C4-2B (cell line): ENCODE data around the gene NSD1.
"Not testable (repeated sequence)": the region's sequence is repeated elsewhere in the genome, so short reads cannot be mapped to it uniquely, and the experiment has no call there.

Experiments
- H3K27ac ChIP-seq: fragments of 450-650 bp; 2 replicates; pipeline ENCODE4 v1.5.1; 2017
- ZFX ChIP-seq: fragments of 450-650 bp; IDR thresholded peaks from 2 replicates; pipeline ENCODE4 v1.6.1; 2017
- TF ChIP-seq, protein P1 (sequence below): fragments of 450-650 bp; conservative IDR thresholded peaks from 2 replicates; pipeline ENCODE4 v1.5.1; 2017; ENCODE audit warnings: mild to moderate bottlenecking

NSD1 gene

DNA sequence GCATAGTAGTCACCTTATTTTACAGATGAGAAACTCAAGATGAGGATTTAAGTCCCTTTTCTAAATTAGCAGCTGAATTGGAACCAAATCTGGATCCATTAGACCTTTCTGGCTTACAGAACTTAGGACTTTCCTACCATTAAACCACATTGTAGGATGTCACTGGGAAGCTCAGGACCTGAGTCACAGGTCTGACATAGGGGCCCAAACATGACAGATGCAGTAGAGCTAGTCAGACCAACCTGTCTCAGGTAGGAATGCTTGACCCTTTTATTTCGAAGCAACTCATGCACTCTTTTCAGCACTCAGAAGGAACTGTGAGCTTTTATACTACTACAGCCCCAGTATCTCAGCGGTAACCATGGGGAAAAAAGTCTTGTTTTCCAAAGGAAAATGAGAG, 167.4 kb downstream of the NSD1 start:
- peak overlapping the region; percentile 92 for H3K27ac ChIP-seq
- TF ChIP-seq, protein P1, sequence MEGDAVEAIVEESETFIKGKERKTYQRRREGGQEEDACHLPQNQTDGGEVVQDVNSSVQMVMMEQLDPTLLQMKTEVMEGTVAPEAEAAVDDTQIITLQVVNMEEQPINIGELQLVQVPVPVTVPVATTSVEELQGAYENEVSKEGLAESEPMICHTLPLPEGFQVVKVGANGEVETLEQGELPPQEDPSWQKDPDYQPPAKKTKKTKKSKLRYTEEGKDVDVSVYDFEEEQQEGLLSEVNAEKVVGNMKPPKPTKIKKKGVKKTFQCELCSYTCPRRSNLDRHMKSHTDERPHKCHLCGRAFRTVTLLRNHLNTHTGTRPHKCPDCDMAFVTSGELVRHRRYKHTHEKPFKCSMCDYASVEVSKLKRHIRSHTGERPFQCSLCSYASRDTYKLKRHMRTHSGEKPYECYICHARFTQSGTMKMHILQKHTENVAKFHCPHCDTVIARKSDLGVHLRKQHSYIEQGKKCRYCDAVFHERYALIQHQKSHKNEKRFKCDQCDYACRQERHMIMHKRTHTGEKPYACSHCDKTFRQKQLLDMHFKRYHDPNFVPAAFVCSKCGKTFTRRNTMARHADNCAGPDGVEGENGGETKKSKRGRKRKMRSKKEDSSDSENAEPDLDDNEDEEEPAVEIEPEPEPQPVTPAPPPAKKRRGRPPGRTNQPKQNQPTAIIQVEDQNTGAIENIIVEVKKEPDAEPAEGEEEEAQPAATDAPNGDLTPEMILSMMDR: no peak
- TF ChIP-seq ZFX: no peak

DNA sequence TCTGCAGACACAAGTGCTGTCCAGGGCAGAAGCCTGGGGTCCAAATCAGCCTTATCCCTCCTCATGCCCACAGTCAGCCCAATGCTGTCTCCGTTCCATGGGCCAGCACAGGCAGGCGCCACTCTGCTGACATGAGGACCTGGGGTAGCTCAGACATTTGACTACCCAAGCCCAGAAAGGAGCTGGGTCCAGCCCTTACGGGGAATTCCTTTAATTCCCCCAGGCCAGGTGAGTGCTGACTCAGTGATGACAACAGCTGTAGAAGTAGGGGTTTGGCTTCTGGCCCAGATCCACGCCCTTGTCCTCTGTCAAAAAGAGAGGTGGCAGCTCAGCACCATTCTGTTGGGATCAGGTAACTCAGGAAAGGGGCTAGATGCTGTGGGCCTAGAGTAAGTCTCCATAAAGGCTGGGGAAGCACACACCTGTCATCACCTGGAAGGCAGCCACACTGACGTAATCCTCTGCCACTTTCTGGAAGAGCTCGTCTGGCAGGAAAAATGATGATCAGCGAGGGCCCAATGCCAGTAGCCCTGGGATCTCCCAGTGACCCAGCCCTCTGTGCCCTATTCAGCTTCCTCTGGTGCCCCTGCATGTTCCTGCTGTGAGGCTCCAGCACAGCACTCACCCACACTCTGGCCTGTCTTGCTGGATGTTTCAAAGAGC, 168.1 kb downstream of the NSD1 start:
- TF ChIP-seq ZFX: no peak
- TF ChIP-seq, protein P1: no peak
- peak overlapping the region; percentile 92 for H3K27ac ChIP-seq

DNA sequence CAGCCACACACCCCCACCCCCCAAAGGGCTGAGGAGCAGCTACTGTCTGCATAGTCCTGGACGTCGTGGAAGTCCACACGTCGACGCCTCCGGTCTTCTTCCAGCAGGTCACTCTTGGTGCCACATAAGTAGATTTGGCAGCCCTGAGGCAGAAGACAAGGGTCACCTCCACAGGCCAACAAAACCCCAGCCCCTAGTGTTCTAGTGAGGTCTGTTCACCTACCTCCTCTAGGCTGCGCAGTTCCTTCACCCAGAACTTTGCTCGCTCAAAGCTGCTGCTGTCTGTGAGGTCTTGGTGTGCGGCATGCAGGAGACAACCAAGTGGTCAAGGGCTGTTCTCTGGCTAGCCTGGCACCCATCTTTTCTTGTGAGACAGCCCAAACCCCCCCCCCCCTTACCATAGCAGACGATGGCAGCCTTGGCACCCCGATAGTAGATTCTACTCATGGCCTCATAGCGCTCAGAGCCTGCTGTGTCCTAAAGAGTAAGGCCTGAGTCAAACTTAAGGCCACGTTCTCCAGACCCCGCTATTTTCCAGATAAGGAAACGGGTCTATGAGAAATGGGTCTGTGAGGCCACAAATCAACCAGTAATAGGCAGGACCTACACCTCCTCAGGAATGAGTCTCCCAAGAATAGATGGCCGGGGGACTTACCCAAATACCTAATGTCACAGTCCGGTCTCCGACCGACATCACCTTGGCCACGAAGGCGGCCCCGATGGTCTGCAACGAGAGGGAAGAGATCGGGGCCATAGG, 169.0 kb downstream of the NSD1 start:
- TF ChIP-seq ZFX: no peak
- TF ChIP-seq, protein P1: no peak
- peak overlapping the region; percentile 92 for H3K27ac ChIP-seq

DNA sequence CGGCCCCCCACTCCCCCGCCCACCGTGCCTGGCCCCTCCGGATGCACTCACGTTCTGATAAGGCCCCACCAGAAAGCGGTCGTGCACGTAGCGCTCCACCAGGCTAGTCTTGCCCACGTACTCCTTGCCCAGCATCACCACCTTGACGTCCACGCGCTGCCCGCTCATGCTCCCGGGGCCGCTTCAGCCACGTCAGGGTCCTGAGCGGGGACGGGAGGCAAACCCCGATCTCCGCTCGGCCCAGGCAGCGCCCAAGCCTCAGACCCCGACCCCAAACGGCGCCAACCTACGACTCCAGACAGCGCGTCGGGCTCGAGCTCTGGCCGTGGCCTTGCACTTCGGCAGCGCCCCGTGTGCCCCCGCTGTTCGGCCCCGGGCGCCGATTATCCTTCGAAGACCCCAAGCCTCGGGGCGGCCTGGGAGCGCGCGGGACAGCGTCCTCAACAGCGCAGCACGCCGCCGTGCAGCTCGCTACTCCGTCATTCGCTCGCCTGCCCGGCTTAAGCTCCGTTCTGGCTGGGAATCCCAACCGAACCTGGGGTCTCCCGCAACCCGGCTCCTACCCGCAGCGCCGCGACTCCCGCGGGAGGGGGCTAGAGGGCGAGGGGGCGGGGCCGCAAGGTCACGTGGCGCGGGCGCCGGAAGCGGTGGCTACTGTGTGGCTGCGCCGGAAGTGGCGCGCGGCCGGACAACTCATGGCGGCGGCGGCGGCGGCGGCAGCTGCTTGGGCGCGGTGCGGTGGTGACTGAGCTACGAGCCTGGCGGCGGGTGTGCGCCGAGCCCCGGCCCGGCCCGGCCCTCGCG, 169.8 kb downstream of the NSD1 start, which contains the start of the genes PRELID1 and RAB24:
Gene PRELID1, plus strand, starts transcription at position 679 of the 804 bp plus-strand sequence. CDS start 187 bp downstream, outside the sequence.
Gene RAB24, minus strand, starts transcription at position 599 of the 804 bp plus-strand sequence. Its CDS starts 431 bp downstream, at position 168.
- peak within 1 kb of the TSS; percentile 92 for H3K27ac ChIP-seq
- TF ChIP-seq ZFX: no peak
- TF ChIP-seq, protein P1: peak; percentile 71

DNA sequence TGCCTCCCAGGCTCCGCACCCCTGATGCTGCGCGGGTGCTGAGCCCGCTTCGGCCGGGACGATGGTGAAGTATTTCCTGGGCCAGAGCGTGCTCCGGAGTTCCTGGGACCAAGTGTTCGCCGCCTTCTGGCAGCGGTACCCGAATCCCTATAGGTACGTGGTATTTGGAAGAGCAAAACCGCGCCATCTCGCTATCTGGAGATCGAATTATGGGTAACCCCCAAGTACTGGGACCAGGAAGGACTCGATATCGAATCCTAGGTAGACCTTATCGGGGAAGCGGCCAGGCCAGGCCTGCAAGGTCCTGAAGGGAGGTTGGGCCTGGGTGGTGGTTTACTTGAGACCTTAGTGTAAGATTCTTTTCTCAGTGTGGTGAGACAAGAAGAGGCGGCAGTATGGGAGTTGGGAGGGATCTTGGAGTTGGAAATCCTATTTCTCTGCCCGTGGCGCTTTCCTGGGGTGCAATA, 170.4 kb downstream of the NSD1 start:
- H3K27ac ChIP-seq: peak overlapping the region; percentile 92
- TF ChIP-seq ZFX: peak; percentile 80
- TF ChIP-seq, protein P1: no peak

DNA sequence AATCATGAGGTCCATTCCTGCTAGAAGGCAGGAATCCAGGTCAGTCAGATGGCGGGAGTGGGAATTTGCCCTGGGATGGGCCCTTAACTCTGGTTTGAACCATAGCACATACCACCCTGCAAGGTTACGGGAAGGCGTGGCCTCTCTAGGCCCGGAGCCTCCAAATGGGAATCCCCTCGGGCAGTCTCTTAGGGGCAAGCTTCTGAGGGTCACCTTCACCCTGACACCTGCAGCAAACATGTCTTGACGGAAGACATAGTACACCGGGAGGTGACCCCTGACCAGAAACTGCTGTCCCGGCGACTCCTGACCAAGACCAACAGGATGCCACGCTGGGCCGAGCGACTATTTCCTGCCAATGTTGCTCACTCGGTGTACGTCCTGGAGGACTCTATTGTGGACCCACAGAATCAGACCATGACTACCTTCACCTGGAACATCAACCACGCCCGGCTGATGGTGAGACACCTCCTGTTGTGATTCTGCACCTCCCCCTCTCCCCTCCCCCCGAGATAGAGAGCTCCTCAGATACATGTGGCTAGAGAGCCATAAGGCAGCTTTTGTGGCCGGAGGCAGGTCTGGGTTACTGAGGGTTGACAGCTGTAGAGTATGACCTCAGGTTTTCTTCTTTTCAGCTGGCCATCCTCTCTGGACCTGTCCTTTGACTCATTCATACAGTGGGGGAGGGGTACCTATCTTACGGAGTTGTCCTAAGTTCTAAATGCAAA, 171.0 kb downstream of the NSD1 start:
- TF ChIP-seq, protein P1: no peak
- no peak for TF ChIP-seq ZFX
- peak overlapping the region; percentile 92 for H3K27ac ChIP-seq

DNA sequence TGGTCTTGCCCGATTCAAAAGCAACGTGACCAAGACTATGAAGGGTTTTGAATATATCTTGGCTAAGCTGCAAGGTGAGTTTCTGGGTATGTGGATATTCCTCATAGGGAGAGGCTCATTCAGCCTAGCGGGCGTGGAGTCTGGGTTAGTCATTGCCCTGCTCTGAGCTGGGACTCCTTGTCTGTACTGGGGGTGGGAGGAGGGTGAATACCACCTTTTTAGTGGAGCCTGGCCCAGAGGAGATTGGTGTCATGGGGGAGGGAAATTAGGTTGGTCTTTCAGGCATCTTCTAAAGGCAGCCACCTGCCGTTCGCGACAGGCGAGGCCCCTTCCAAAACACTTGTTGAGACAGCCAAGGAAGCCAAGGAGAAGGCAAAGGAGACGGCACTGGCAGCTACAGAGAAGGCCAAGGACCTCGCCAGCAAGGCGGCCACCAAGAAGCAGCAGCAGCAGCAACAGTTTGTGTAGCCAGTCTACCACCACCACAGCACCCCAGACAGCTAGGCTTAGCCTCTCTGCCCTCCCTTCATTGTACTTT, 172.6 kb downstream of the NSD1 start:
- H3K27ac ChIP-seq: not testable (repeated sequence)
